ENCODE results near the gene RNF115. TPM values are rescaled to one million over a fixed set of nuclear protein-coding genes. Genes with fewer than 3 reads are reported as not detected.

The RNF115 gene
- total RNA-seq, 8 experiments from 2014 or later, result 7.2 to 18.7 (median 16.3) TPM

DNA sequence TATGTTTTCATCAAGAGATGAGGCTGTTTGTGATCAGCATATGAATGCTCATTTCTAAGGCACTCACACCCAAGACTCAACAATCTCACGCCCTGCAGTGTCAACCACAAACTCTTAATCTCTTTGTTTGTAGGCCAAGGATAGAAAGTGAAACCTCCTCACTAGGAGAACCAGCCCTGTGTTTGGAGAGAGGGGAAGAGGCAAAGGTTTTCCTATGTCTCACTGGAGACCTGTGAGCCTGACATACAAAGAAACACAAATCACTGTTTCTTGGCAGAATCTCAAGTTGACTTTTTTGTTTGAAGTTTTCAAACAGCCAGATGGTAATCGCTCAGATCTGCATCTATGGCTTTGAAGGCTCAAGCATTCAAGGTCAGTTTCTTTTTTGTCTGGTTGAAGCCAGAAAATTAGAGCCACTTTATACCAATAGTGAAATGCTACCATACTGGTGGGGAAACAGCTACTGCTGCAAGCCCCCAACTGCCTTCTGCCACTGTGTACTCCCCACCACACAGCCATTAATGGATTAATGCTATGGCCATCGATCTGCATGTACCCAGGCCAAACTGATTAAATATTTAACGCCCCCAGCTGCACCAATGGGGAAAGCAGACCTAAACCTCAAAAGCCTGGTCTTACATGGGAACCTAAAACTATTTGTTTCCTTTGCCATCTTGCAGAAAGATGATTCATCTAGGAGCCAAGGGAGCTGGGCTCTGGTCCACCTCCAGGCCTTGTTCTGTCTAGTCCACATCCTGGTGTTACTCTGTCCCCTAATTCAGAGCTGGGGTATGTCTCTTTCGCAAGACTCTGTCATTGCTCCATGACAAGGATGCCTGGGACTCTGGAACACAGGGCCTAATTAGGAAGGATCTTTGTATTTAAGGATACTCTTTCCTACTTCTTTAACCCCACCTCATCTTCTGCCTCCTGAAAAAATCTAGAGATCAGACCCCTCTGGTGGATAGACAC lies 133.0 kb downstream of the RNF115 start:
- Histone ChIP-seq H3K27ac (no peak overlapping the region), H3K4me1 (replicated peaks in 1 of 2) (no peaks in the 10 kb centered on the region), H3K4me3 (no peak overlapping the region)
- in situ Hi-C loops (cut with MboI; ENCODE audit: low pct_unique_long_range_greater_than_20kb in 2 of 9, low sequenced_read_pairs in 9 of 9, unreplicated experiment in 9 of 9), result no loop called here
- peak in 6 of 8 experiments; percentile 39 to 100 (median 81) for ATAC-seq (replicated peaks in 6 of 8)
- WGBS, 10 experiments, result 0 to 100% (median 72%) methylated on average over 1 to 5 of the region's 5 CpGs; no CpG with 5 or more reads in 2 of the 10 experiments

- Histone ChIP-seq H3K4me3 (no peak overlapping the region), H3K27ac (no peak overlapping the region), H3K4me1 (replicated peaks in 1 of 2) (no peaks in the 10 kb centered on the region)
- 80 to 98% (median 90%) methylated on average over 1 to 6 of the region's 6 CpGs; no CpG with 5 or more reads in 2 of the 10 experiments for WGBS, 10 experiments
- in situ Hi-C loops (cut with MboI; ENCODE audit: low pct_unique_long_range_greater_than_20kb in 2 of 9, low sequenced_read_pairs in 9 of 9, unreplicated experiment in 9 of 9), result no loop called here
- ATAC-seq (replicated peaks in 6 of 8), result no peak
Observed at GRCh38 chr1:145689922-145690321, 134.0 kb downstream of the RNF115 start.

DNA sequence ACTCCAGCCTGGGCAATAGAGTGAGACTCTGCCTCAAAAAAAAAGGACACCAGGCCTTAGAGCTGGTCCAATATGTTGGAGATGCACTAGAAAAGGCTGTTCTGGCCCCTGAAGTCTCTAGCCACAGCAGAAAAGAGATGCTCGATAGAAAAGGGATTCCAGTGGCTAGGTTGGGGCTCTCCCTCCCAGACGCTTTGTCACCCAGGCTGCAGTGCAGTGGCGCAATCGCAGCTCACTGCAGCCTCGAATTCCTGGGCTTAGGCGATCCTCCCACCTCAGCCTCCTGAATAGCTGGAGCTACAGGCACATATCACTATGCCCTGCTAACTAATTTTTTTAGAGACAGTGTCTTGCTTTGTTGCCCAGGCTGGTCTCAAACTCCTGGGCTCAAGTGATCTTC lies 135.0 kb downstream of the RNF115 start:
- Histone ChIP-seq H3K4me1 (replicated peaks in 1 of 2) (no peaks in the 10 kb centered on the region), H3K27ac (no peak overlapping the region), H3K4me3 (no peak overlapping the region)
- 0 to 96% (median 92%) methylated on average over 1 to 5 of the region's 6 CpGs; no CpG with 5 or more reads in 4 of the 10 experiments for WGBS, 10 experiments
- in situ Hi-C loops (cut with MboI; ENCODE audit: low pct_unique_long_range_greater_than_20kb in 2 of 9, low sequenced_read_pairs in 9 of 9, unreplicated experiment in 9 of 9), result no loop called here
- no peak for ATAC-seq (replicated peaks in 6 of 8)

Other genes with a start within 250 kb of the RNF115 start
- gene GPR89A, start 216.1 kb downstream of the RNF115 start, total RNA-seq, result 10 to 100 TPM; 14.1 to 29.0 (median 23.7) TPM
- 1 to 10 TPM in 5 of 8 experiments, under 1 TPM in 3; 0.46 to 1.8 (median 1.2) TPM for gene PDZK1, start 116.7 kb downstream of the RNF115 start, total RNA-seq
- 1 to 10 TPM in 7 of 8 experiments, under 1 TPM in 1; 0.71 to 3.6 (median 2.3) TPM for gene CD160, start 104.6 kb downstream of the RNF115 start, total RNA-seq
- 10 to 100 TPM; 26.7 to 54.6 (median 32.0) TPM for gene POLR3C, start 105 bp upstream of the RNF115 start, total RNA-seq
- gene NUDT17, start 21.5 kb upstream of the RNF115 start, total RNA-seq, result 1 to 10 TPM; 1.6 to 7.2 (median 3.1) TPM
- 10 to 100 TPM in 7 of 8 experiments, 1 to 10 TPM in 1; 8.2 to 24.9 (median 18.9) TPM for gene PIAS3, start 35.0 kb upstream of the RNF115 start, total RNA-seq
- 1 to 10 TPM in 1 of 8 experiments, under 1 TPM in 5, not detected in 2; 0.15 to 1.4 (median 0.32) TPM for gene ANKRD35, start 61.8 kb upstream of the RNF115 start, total RNA-seq
- 1 to 10 TPM in 3 of 8 experiments, under 1 TPM in 5; 0.27 to 5.7 (median 0.84) TPM for gene ITGA10, start 86.0 kb upstream of the RNF115 start, total RNA-seq
- 10 to 100 TPM; 16.6 to 31.0 (median 23.8) TPM for gene PEX11B, start 94.6 kb upstream of the RNF115 start, total RNA-seq
- 100 to 1,000 TPM in 7 of 8 experiments, 10 to 100 TPM in 1; 95.3 to 325 (median 176) TPM for gene RBM8A, start 103.4 kb upstream of the RNF115 start, total RNA-seq
- gene LIX1L, start 133.9 kb upstream of the RNF115 start, total RNA-seq, result 10 to 100 TPM; 15.9 to 34.4 (median 23.2) TPM
- gene ANKRD34A, start 140.5 kb upstream of the RNF115 start, total RNA-seq, result 1 to 10 TPM; 1.1 to 3.8 (median 1.8) TPM
- gene POLR3GL, start 140.6 kb upstream of the RNF115 start, total RNA-seq, result 10 to 100 TPM; 12.5 to 55.4 (median 38.4) TPM
- 1,000 to 10,000 TPM in 2 of 8 experiments, 100 to 1,000 TPM in 5, 10 to 100 TPM in 1; 43.6 to 1,017 (median 442) TPM for gene TXNIP, start 172.5 kb upstream of the RNF115 start, total RNA-seq
- gene HJV, start 197.6 kb upstream of the RNF115 start, total RNA-seq, result under 1 TPM in 5 of 8 experiments, not detected in 3; 0.11 to 0.40 (median 0.32) TPM